Vagina (tissue), 2 donors: ENCODE results near the gene DNAH7. TPM values are rescaled to one million over a fixed set of nuclear protein-coding genes. Genes with fewer than 3 reads are reported as not detected.

Experiments used
- DNase-seq, 2 donors: peaks; one replicate each; pipeline ENCODE4 v3.0.0-alpha.2; 2017; ENCODE audit errors: extremely low spot score in 2 of 2
- H3K27ac ChIP-seq: fragments of 200-600 bp; sonication (generic); one replicate; pipeline ENCODE4 v1.5.1; 2019
- H3K27me3 ChIP-seq: fragments of 200-600 bp; sonication (generic); one replicate; pipeline ENCODE4 v1.5.1; 2019
- H3K36me3 ChIP-seq, 2 donors: fragments of 200-600 bp; sonication (generic); one replicate each; pipeline ENCODE4 v1.5.1; 2017 to 2019
- H3K4me1 ChIP-seq: fragments of 200-600 bp; sonication (generic); one replicate; pipeline ENCODE4 v1.5.1; 2019
- H3K4me3 ChIP-seq, 2 donors: fragments of 200-600 bp; sonication (generic); 1 replicate in 1 of 2; 2 replicates in 1 of 2; pipeline ENCODE4 v1.5.1; 2016 to 2019
- H3K9me3 ChIP-seq: fragments of 200-600 bp; sonication (generic); one replicate; pipeline ENCODE4 v1.5.1; 2019
- CTCF ChIP-seq, 3 experiments: fragments of 450-650 bp in 2 of 3; fragments of 200-600 bp in 1 of 3; sonication (generic) in 1 of 3; IDR thresholded peaks; one replicate each; pipeline ENCODE4 v1.5.1; 2017 to 2019; ENCODE audit warnings: antibody characterized with exemption in 3 of 3, mild to moderate bottlenecking in 2 of 3, moderate library complexity in 2 of 3
- POLR2A ChIP-seq, 2 donors: fragments of 450-650 bp; IDR thresholded peaks; one replicate each; pipeline ENCODE4 v1.6.1; 2017; ENCODE audit warnings: antibody characterized with exemption in 2 of 2, mild to moderate bottlenecking in 2 of 2, moderate library complexity in 2 of 2
- POLR2AphosphoS5 ChIP-seq, 2 donors: sonication (generic); formaldehyde crosslinking; IDR thresholded peaks; one replicate each; pipeline ENCODE4 v1.9.0; 2017; ENCODE audit warnings: antibody characterized with exemption in 2 of 2, mild to moderate bottlenecking in 2 of 2, low read depth in 1 of 2; ENCODE audit not compliant: insufficient read depth in 1 of 2
- intact Hi-C: fragments of 100-400 bp; cut with DNase I; formaldehyde crosslinking; loops from one replicate; pipeline ENCODE4 v1.15.1; 2023
- total RNA-seq: library from RNA; depleted of rRNA; stranded (reverse); fragments of >200 nt; gene quantifications from one replicate; pipeline ENCODE4 v1.2.3, GENCODE V29; 2016

The DNAH7 gene
- total RNA-seq, 1 donor from 2014 or later: 0.49 TPM

GRCh38 chr2:195834836-195835235, 233.8 kb downstream of the DNAH7 start:
- no peak overlapping the region for H3K27ac ChIP-seq

GRCh38 chr2:195830968-195831950, 237.4 kb downstream of the DNAH7 start:
- DNase-seq: no peak
- H3K27ac ChIP-seq: no peak overlapping the region
- no peak overlapping the region for H3K4me3 ChIP-seq
- no peaks in the 10 kb centered on the region for H3K36me3 ChIP-seq
- H3K9me3 ChIP-seq: no peaks in the 10 kb centered on the region
- no peak for TF ChIP-seq POLR2A (IDR thresholded peaks at IDR 0.05)
- TF ChIP-seq POLR2AphosphoS5 (IDR thresholded peaks at IDR 0.05; ENCODE audit: insufficient read depth in 1 of 2, low read depth in 1 of 2): no peak
- TF ChIP-seq CTCF (IDR thresholded peaks at IDR 0.05): no peak
- no peaks in the 10 kb centered on the region for H3K27me3 ChIP-seq
- intact Hi-C loops: no loop called here
- no peaks in the 10 kb centered on the region for H3K4me1 ChIP-seq

More at GRCh38 chr2:195834836-195835235, 233.8 kb downstream of the DNAH7 start:
- Histone ChIP-seq H3K36me3 (no peaks in the 10 kb centered on the region), H3K9me3 (no peaks in the 10 kb centered on the region), H3K4me3 (no peak overlapping the region), H3K27me3 (no peaks in the 10 kb centered on the region), H3K4me1 (no peaks in the 10 kb centered on the region)
- DNase-seq: no peak
- intact Hi-C loops: no loop called here
- TF ChIP-seq POLR2AphosphoS5 (IDR thresholded peaks at IDR 0.05; ENCODE audit: insufficient read depth in 1 of 2, low read depth in 1 of 2): no peak
- TF ChIP-seq POLR2A (IDR thresholded peaks at IDR 0.05): no peak
- TF ChIP-seq CTCF (IDR thresholded peaks at IDR 0.05): no peak

- TF ChIP-seq POLR2AphosphoS5 (IDR thresholded peaks at IDR 0.05; ENCODE audit: insufficient read depth in 1 of 2, low read depth in 1 of 2) (no peak), CTCF (IDR thresholded peaks at IDR 0.05) (no peak), POLR2A (IDR thresholded peaks at IDR 0.05) (no peak)
- no peaks in the 10 kb centered on the region for H3K9me3 ChIP-seq
- no peak overlapping the region for H3K27ac ChIP-seq
- no peaks in the 10 kb centered on the region for H3K27me3 ChIP-seq
- no peaks in the 10 kb centered on the region for H3K36me3 ChIP-seq
- no peak for DNase-seq
- H3K4me1 ChIP-seq: no peaks in the 10 kb centered on the region
- H3K4me3 ChIP-seq: no peak overlapping the region
- intact Hi-C loops: no loop called here
Measured at GRCh38 chr2:195824478-195824877, 244.2 kb downstream of the DNAH7 start.

- H3K27ac ChIP-seq: no peak overlapping the region
- no peaks in the 10 kb centered on the region for H3K4me1 ChIP-seq
- H3K36me3 ChIP-seq: no peaks in the 10 kb centered on the region
- H3K9me3 ChIP-seq: no peaks in the 10 kb centered on the region
- intact Hi-C loops: no loop called here
- no peak for DNase-seq
- no peak overlapping the region for H3K4me3 ChIP-seq
- no peak for TF ChIP-seq POLR2AphosphoS5 (IDR thresholded peaks at IDR 0.05; ENCODE audit: insufficient read depth in 1 of 2, low read depth in 1 of 2)
- TF ChIP-seq CTCF (IDR thresholded peaks at IDR 0.05): no peak
- no peak for TF ChIP-seq POLR2A (IDR thresholded peaks at IDR 0.05)
- no peaks in the 10 kb centered on the region for H3K27me3 ChIP-seq
Measured at GRCh38 chr2:195823206-195823605, 245.4 kb downstream of the DNAH7 start.

GRCh38 chr2:195821566-195821932, 247.1 kb downstream of the DNAH7 start:
- intact Hi-C loops: no loop called here
- Histone ChIP-seq H3K4me3 (no peak overlapping the region), H3K27me3 (no peaks in the 10 kb centered on the region)

More at GRCh38 chr2:195821566-195821932, 247.1 kb downstream of the DNAH7 start:
- H3K4me1 ChIP-seq: no peaks in the 10 kb centered on the region
- H3K36me3 ChIP-seq: no peaks in the 10 kb centered on the region
- no peak overlapping the region for H3K27ac ChIP-seq
- no peaks in the 10 kb centered on the region for H3K9me3 ChIP-seq
- TF ChIP-seq POLR2A (IDR thresholded peaks at IDR 0.05): no peak
- TF ChIP-seq CTCF (IDR thresholded peaks at IDR 0.05): no peak
- no peak for TF ChIP-seq POLR2AphosphoS5 (IDR thresholded peaks at IDR 0.05; ENCODE audit: insufficient read depth in 1 of 2, low read depth in 1 of 2)
- no peak for DNase-seq
